ENCODE results near the gene ZFAND2A. TPM values are rescaled to one million over a fixed set of nuclear protein-coding genes. Genes with fewer than 3 reads are reported as not detected.
A peak's percentile ranks its signal among the peaks of the same experiment; 100 is the strongest.
"Not testable (repeated sequence)": the region's sequence is repeated elsewhere in the genome, so short reads cannot be mapped to it uniquely, and the experiment has no call there.

ZFAND2A gene
- total RNA-seq, 2 experiments from 2014 or later, result 19.1 to 20.7 TPM

GRCh38 chr7:1172666-1173523, 12.9 kb upstream of the ZFAND2A start:
- Mint-ChIP-seq H3K4me1 (ENCODE audit: low read depth) (peaks cover 24% of the 10 kb centered on the region), H3K4me3 (no peak overlapping the region), H3K36me3 (ENCODE audit: low read depth) (no peaks in the 10 kb centered on the region), H3K9me3 (no peaks in the 10 kb centered on the region), H3K27ac (no peak overlapping the region), H3K27me3 (ENCODE audit: low read depth) (peaks cover 7% of the 10 kb centered on the region)
- intact Hi-C loops (cut with micrococcal nuclease), result no loop called here
- CTCF ChIA-PET, result interaction anchor here (0.6 to 4.8 kb wide), 4 partner anchors 10 to 179 kb away, joined by 3 to 45 read pairs (median 4); no protein-coding TSS in a partner anchor
- no peak for DNase-seq

GRCh38 chr7:1171516-1171915, 11.5 kb upstream of the ZFAND2A start:
- H3K27me3 Mint-ChIP-seq (ENCODE audit: low read depth); H3K27ac Mint-ChIP-seq; H3K36me3 Mint-ChIP-seq (ENCODE audit: low read depth); H3K9me3 Mint-ChIP-seq; H3K4me3 Mint-ChIP-seq; DNase-seq: not testable (repeated sequence)
- peaks cover 19% of the 10 kb centered on the region for H3K4me1 Mint-ChIP-seq (ENCODE audit: low read depth)
- CTCF ChIA-PET, result interaction anchor here (0.8 to 2.7 kb wide), 3 partner anchors 11 to 178 kb away, joined by 3 to 19 read pairs (median 8); no protein-coding TSS in a partner anchor
- intact Hi-C loops (cut with micrococcal nuclease), result loop anchor here (2.0 kb wide), 1 partner anchor 33 kb away; a partner anchor contains a TSS

- CTCF ChIA-PET, result interaction anchor here (0.6 to 2.7 kb wide), 9 partner anchors 9 to 258 kb away, joined by 3 to 19 read pairs (median 4); no protein-coding TSS in a partner anchor
- Mint-ChIP-seq H3K9me3 (no peaks in the 10 kb centered on the region), H3K4me1 (ENCODE audit: low read depth) (peaks cover 13% of the 10 kb centered on the region), H3K27ac (no peak overlapping the region), H3K4me3 (no peak overlapping the region), H3K36me3 (ENCODE audit: low read depth) (no peaks in the 10 kb centered on the region), H3K27me3 (ENCODE audit: low read depth) (no peaks in the 10 kb centered on the region)
- DNase-seq, result no peak
- intact Hi-C loops (cut with micrococcal nuclease), result loop anchor here (1.0 to 2.0 kb wide), 2 partner anchors 11 to 32 kb away; partner anchors contain the start of gene ZFAND2A
Measured at GRCh38 chr7:1170741-1171501, 10.9 kb upstream of the ZFAND2A start.

- intact Hi-C loops (cut with micrococcal nuclease), result loop anchor here (1.0 to 10.0 kb wide), 3 partner anchors 9 to 355 kb away; partner anchors contain the start of gene ZFAND2A
- DNase-seq, result peak; percentile 99
- no peaks in the 10 kb centered on the region for H3K27me3 Mint-ChIP-seq (ENCODE audit: low read depth)
- peaks cover 1% of the 10 kb centered on the region for H3K36me3 Mint-ChIP-seq (ENCODE audit: low read depth)
- no peaks in the 10 kb centered on the region for H3K9me3 Mint-ChIP-seq
- peaks cover 13% of the 10 kb centered on the region for H3K4me1 Mint-ChIP-seq (ENCODE audit: low read depth)
- CTCF ChIA-PET, result interaction anchor here (0.6 to 2.7 kb wide), 9 partner anchors 9 to 259 kb away, joined by 3 to 19 read pairs (median 4); no protein-coding TSS in a partner anchor
- peak overlapping the region; percentile 88 for H3K4me3 Mint-ChIP-seq
- H3K27ac Mint-ChIP-seq, result peak overlapping the region; percentile 92
Measured at GRCh38 chr7:1169409-1170368, 9.7 kb upstream of the ZFAND2A start.

GRCh38 chr7:1168422-1168821, 8.4 kb upstream of the ZFAND2A start:
- H3K27ac Mint-ChIP-seq, result no peak overlapping the region
- H3K9me3 Mint-ChIP-seq, result no peaks in the 10 kb centered on the region
- H3K36me3 Mint-ChIP-seq (ENCODE audit: low read depth), result peaks cover 4% of the 10 kb centered on the region
- peaks cover 13% of the 10 kb centered on the region for H3K4me1 Mint-ChIP-seq (ENCODE audit: low read depth)
- intact Hi-C loops (cut with micrococcal nuclease), result loop anchor here (10.0 kb wide), 1 partner anchor 354 kb away; no protein-coding TSS in a partner anchor
- CTCF ChIA-PET, result interaction anchor here (1.2 kb wide), 1 partner anchor 9 kb away, joined by 6 read pairs; no protein-coding TSS in a partner anchor
- H3K27me3 Mint-ChIP-seq (ENCODE audit: low read depth), result no peaks in the 10 kb centered on the region
- no peak for DNase-seq
- H3K4me3 Mint-ChIP-seq, result no peak overlapping the region

GRCh38 chr7:1164436-1164835, 4.4 kb upstream of the ZFAND2A start:
- Mint-ChIP-seq H3K4me3 (no peak overlapping the region), H3K4me1 (ENCODE audit: low read depth) (peaks cover 19% of the 10 kb centered on the region), H3K9me3 (no peaks in the 10 kb centered on the region), H3K27me3 (ENCODE audit: low read depth) (no peaks in the 10 kb centered on the region), H3K36me3 (ENCODE audit: low read depth) (peaks cover 9% of the 10 kb centered on the region), H3K27ac (no peak overlapping the region)
- CTCF ChIA-PET, result interaction anchor here (3.2 kb wide), 1 partner anchor 11 kb away, joined by 14 read pairs; no protein-coding TSS in a partner anchor
- no peak for DNase-seq
- intact Hi-C loops (cut with micrococcal nuclease), result loop anchor here (5.0 to 10.0 kb wide), 2 partner anchors 287 to 350 kb away; partner anchors contain the start of gene GET4

- Mint-ChIP-seq H3K36me3 (ENCODE audit: low read depth) (peaks cover 9% of the 10 kb centered on the region), H3K27me3 (ENCODE audit: low read depth) (no peaks in the 10 kb centered on the region), H3K4me3 (no peak overlapping the region), H3K4me1 (ENCODE audit: low read depth) (peaks cover 24% of the 10 kb centered on the region), H3K27ac (no peak overlapping the region), H3K9me3 (no peaks in the 10 kb centered on the region)
- DNase-seq, result no peak
- CTCF ChIA-PET, result interaction anchor here (3.2 kb wide), 1 partner anchor 13 kb away, joined by 14 read pairs; no protein-coding TSS in a partner anchor
- intact Hi-C loops (cut with micrococcal nuclease), result loop anchor here (5.0 to 10.0 kb wide), 2 partner anchors 286 to 348 kb away; partner anchors contain the start of gene GET4
Measured at GRCh38 chr7:1163121-1163520, 3.1 kb upstream of the ZFAND2A start.

GRCh38 chr7:1160670-1161021, 650 bp upstream of the ZFAND2A start:
- CTCF ChIA-PET, result interaction anchor here (0.8 to 1.8 kb wide), 3 partner anchors 9 to 22 kb away, joined by 3 to 7 read pairs (median 4); no protein-coding TSS in a partner anchor
- intact Hi-C loops (cut with micrococcal nuclease), result loop anchor here (1.0 to 10.0 kb wide), 4 partner anchors 10 to 346 kb away; partner anchors contain the start of gene GET4
- peak overlapping the region; percentile 86 for H3K4me3 Mint-ChIP-seq

GRCh38 chr7:1159231-1159630, 765 bp downstream of the ZFAND2A start:
- DNase-seq; intact Hi-C loops (cut with micrococcal nuclease); H3K36me3 Mint-ChIP-seq (ENCODE audit: low read depth); H3K9me3 Mint-ChIP-seq; H3K27me3 Mint-ChIP-seq (ENCODE audit: low read depth): not testable (repeated sequence)
- Mint-ChIP-seq H3K4me1 (ENCODE audit: low read depth) (peaks cover 29% of the 10 kb centered on the region), H3K4me3 (peak overlapping the region; percentile 81), H3K27ac (peak overlapping the region; percentile 77)
- CTCF ChIA-PET, result interaction anchor here (1.0 to 1.7 kb wide), 3 partner anchors 17 to 166 kb away, joined by 3 to 9 read pairs (median 7); no protein-coding TSS in a partner anchor

More at GRCh38 chr7:1160670-1161021, 650 bp upstream of the ZFAND2A start:
- Mint-ChIP-seq H3K4me1 (ENCODE audit: low read depth) (peaks cover 29% of the 10 kb centered on the region), H3K27me3 (ENCODE audit: low read depth) (no peaks in the 10 kb centered on the region), H3K36me3 (ENCODE audit: low read depth) (peaks cover 9% of the 10 kb centered on the region), H3K27ac (peak overlapping the region; percentile 66), H3K9me3 (no peaks in the 10 kb centered on the region)
- no peak for DNase-seq

GRCh38 chr7:1158203-1159126, 1.5 kb downstream of the ZFAND2A start:
- intact Hi-C loops (cut with micrococcal nuclease), result no loop called here
- CTCF ChIA-PET, result interaction anchor here (0.8 to 2.1 kb wide), 6 partner anchors 14 to 165 kb away, joined by 3 to 9 read pairs (median 6); no protein-coding TSS in a partner anchor
- DNase-seq, result no peak
- Mint-ChIP-seq H3K27ac (peak overlapping the region; percentile 77), H3K27me3 (ENCODE audit: low read depth) (no peaks in the 10 kb centered on the region), H3K4me1 (ENCODE audit: low read depth) (peaks cover 29% of the 10 kb centered on the region), H3K36me3 (ENCODE audit: low read depth) (peaks cover 7% of the 10 kb centered on the region), H3K9me3 (no peaks in the 10 kb centered on the region), H3K4me3 (peak overlapping the region; percentile 81)

Data from activated naive CD4-positive, alpha-beta T cell treated with anti-CD3 and anti-CD28 coated beads for 36 hours (primary cell).